Right lobe of liver (tissue), 6 donors: ENCODE measurements around the gene CD177. TPM values are rescaled to one million over a fixed set of nuclear protein-coding genes. Genes with fewer than 3 reads are reported as not detected.
"Not testable (repeated sequence)": the region's sequence is repeated elsewhere in the genome, so short reads cannot be mapped to it uniquely, and the experiment has no call there.

Source experiments
- ATAC-seq, 4 donors: fragments of 200-7000 bp; cut with Tn5 transposase; one replicate each; pipeline ENCODE4 v1.9.1; 2020; ENCODE audit warnings: mild to moderate bottlenecking in 4 of 4, moderate library complexity in 4 of 4
- DNase-seq, 3 donors: peaks; one replicate each; pipeline ENCODE4 v3.0.0-alpha.2; 2020
- H3K27ac ChIP-seq, 3 donors: fragments of 200-600 bp; one replicate each; pipeline ENCODE4 v1.8.0; 2022
- H3K27me3 ChIP-seq, 2 donors: fragments of 200-600 bp; one replicate each; pipeline ENCODE4 v1.8.0; 2022
- H3K36me3 ChIP-seq, 4 donors: fragments of 200-600 bp; sonication (generic) in 1 of 4; one replicate each; pipeline versions ENCODE4 v1.5.1 to v1.8.0; 2017 to 2022; ENCODE audit warnings: control low read depth in 1 of 4
- H3K4me1 ChIP-seq, 4 donors: fragments of 200-600 bp; sonication (generic) in 1 of 4; one replicate each; pipeline versions ENCODE4 v1.5.1 to v1.8.0; 2017 to 2022; ENCODE audit warnings: control low read depth in 1 of 4
- H3K4me3 ChIP-seq, 3 donors: fragments of 200-600 bp; one replicate each; pipeline ENCODE4 v1.8.0; 2022
- H3K9me3 ChIP-seq, 4 donors: fragments of 200-600 bp; sonication (generic) in 1 of 4; one replicate each; pipeline versions ENCODE4 v1.5.1 to v1.8.0; 2017 to 2022; ENCODE audit warnings: control low read depth in 1 of 4
- CTCF ChIP-seq, 4 donors: fragments of 200-600 bp in 3 of 4; fragments of 450-650 bp in 1 of 4; IDR thresholded peaks; one replicate each; pipeline versions ENCODE4 v1.5.1 to v1.8.0; 2016 to 2022; ENCODE audit warnings: antibody characterized with exemption in 4 of 4, mild to moderate bottlenecking in 2 of 4
- POLR2A ChIP-seq: fragments of 450-650 bp; IDR thresholded peaks from one replicate; pipeline ENCODE4 v1.6.1; 2017; ENCODE audit warnings: antibody characterized with exemption, mild to moderate bottlenecking
- WGBS: methylation state at CpG from one replicate; pipeline ENCODE4 v1.1.6; 2018; ENCODE audit warnings: low coverage, low lambda C conversion rate; ENCODE audit not compliant: insufficient coverage; ENCODE audit errors: missing lambda C conversion rate; 5-methylcytosine and 5-hydroxymethylcytosine counted together
- intact Hi-C, 2 donors: fragments of 100-400 bp; cut with DNase I; formaldehyde crosslinking; loops; one replicate each; pipeline versions ENCODE4 v1.11.2 to v1.14.1; 2022
- total RNA-seq, 6 experiments: library from RNA; depleted of rRNA in 2 of 6; stranded (reverse); fragments of >200 nt in 2 of 6; fragmentation: NEBNext Ultra II Directional in 3 of 6; extraction: Animal tissue kit (Norgen Biotek cat#: 25700) in 3 of 6; gene quantifications; one replicate each; pipeline versions ENCODE4 v1.1.0 to v1.2.4, GENCODE V29; 2016 to 2023
- donor health status: DM: no; HTN: yes; CAD: no.
- donor health status: DM: no; HTN: no; CAD: no.
- donor health status: DM: no; HTN: no; CAD: no.
- donor health status: DM: no; HTN: yes; CAD: no.
- donor health status: DM: no; HTN: yes; CAD: no.

Gene CD177
- total RNA-seq, 6 experiments from 2014 or later = 0.51 to 5.3 (median 1.3) TPM; not detected in 1

GRCh38 chr19:43318796-43319314 lies 34.6 kb upstream of the CD177 start:
- DNase-seq (no peak), ATAC-seq (no peak)
- no peaks in the 10 kb centered on the region for H3K9me3 ChIP-seq
- TF ChIP-seq CTCF (IDR thresholded peaks at IDR 0.05) (no peak), POLR2A (no peak)
- no peaks in the 10 kb centered on the region for H3K27me3 ChIP-seq
- H3K4me3 ChIP-seq = no peak overlapping the region
- WGBS = 76% methylated on average over 4 of the region's 4 CpGs
- H3K4me1 ChIP-seq = no peaks in the 10 kb centered on the region
- no peaks in the 10 kb centered on the region for H3K36me3 ChIP-seq
- no peak overlapping the region for H3K27ac ChIP-seq
- intact Hi-C loops = no loop called here

DNA sequence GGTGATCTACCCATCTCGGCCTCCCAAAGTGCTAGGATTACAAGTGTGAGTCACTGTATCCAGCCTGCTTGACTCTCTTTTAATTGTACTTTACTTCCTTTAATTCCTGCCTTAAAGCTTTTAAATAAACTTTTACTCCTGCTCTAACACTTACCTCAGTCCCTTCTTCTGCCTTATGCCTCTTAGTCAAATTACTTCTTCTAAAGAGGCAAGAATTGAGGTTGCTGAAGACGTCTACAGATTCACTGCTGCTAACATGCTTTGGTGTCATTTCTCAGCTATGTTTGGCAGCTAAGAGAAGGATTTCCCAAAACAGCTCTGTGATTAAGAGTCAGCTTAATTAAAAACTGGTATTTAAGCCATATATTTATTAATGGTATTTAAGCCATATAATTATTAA lies 32.9 kb upstream of the CD177 start:
- H3K4me1 ChIP-seq = no peaks in the 10 kb centered on the region
- no peak overlapping the region for H3K4me3 ChIP-seq
- H3K27ac ChIP-seq = no peak overlapping the region
- H3K36me3 ChIP-seq = no peaks in the 10 kb centered on the region
- ATAC-seq (no peak), DNase-seq (no peak)
- intact Hi-C loops = no loop called here
- no peaks in the 10 kb centered on the region for H3K9me3 ChIP-seq
- no peaks in the 10 kb centered on the region for H3K27me3 ChIP-seq
- TF ChIP-seq CTCF (IDR thresholded peaks at IDR 0.05) (no peak), POLR2A (no peak)
- WGBS = 15% methylated on average over 2 of the region's 2 CpGs

GRCh38 chr19:43326761-43327160 lies 26.7 kb upstream of the CD177 start:
- H3K9me3 ChIP-seq, H3K4me1 ChIP-seq, H3K36me3 ChIP-seq, H3K27ac ChIP-seq, intact Hi-C loops, H3K4me3 ChIP-seq, H3K27me3 ChIP-seq, DNase-seq, ATAC-seq: not testable (repeated sequence)
- 70% methylated on average over 5 of the region's 11 CpGs for WGBS

DNA sequence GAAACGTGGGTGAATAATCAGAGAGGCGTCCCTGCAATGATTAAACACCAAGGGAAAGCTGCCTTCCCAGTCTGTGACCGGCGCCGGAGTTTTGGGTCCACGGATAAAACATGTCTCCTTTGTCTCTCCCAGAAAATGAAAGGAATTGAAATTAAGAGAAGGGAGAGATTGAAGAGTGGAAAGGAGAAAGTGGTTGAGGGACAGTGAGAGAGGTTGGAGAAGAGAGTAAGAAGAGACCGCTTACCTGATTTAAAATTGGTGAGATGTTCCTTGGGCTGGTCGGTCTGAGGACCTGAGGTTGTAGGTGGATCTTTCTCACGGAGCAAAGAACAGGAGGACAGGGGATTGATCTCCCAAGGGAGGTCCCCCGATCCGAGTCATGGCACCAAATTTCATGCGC lies 24.9 kb upstream of the CD177 start:
- H3K27ac ChIP-seq, H3K4me3 ChIP-seq, H3K27me3 ChIP-seq, intact Hi-C loops, H3K4me1 ChIP-seq, DNase-seq, ATAC-seq, H3K9me3 ChIP-seq, H3K36me3 ChIP-seq: not testable (repeated sequence)
- WGBS = 74% methylated on average over 8 of the region's 12 CpGs

- DNase-seq, H3K36me3 ChIP-seq, H3K27me3 ChIP-seq, ATAC-seq, H3K27ac ChIP-seq, H3K4me3 ChIP-seq, intact Hi-C loops, H3K4me1 ChIP-seq, H3K9me3 ChIP-seq: not testable (repeated sequence)
- 55% methylated on average over 3 of the region's 4 CpGs for WGBS
Measured at GRCh38 chr19:43329049-43329448, 24.4 kb upstream of the CD177 start.

DNA sequence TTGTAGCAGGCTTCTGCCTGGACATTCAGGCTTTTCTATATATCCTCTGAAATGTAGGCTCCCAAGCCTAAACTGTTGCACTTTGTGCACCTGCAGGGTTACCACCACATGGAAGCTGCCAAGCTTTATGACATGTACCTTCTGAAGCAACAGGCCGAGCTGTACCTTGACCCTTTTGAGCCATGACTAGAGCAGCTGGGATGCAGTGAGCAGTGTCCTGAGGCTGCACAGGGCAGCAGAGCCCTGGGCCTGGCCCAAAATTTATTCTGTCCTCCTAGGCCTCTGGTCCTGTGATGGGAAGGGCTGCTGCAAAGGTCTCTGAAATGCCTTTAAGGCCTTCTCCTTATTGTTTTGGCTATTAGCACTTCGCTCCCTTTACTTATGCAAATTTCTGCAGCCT lies 23.5 kb upstream of the CD177 start:
- H3K4me1 ChIP-seq = no peaks in the 10 kb centered on the region
- TF ChIP-seq POLR2A (no peak), CTCF (IDR thresholded peaks at IDR 0.05) (no peak)
- intact Hi-C loops = no loop called here
- H3K36me3 ChIP-seq = no peaks in the 10 kb centered on the region
- H3K27ac ChIP-seq = no peak overlapping the region
- 78% methylated on average over 1 of the region's 2 CpGs for WGBS
- DNase-seq (no peak), ATAC-seq (no peak)
- no peaks in the 10 kb centered on the region for H3K9me3 ChIP-seq
- no peak overlapping the region for H3K4me3 ChIP-seq
- no peaks in the 10 kb centered on the region for H3K27me3 ChIP-seq
